A549 treated with dexamethasone at 1 μM for 4 hours (cell line): ENCODE results near the gene RANGAP1. TPM values are rescaled to one million over a fixed set of nuclear protein-coding genes. Genes with fewer than 3 reads are reported as not detected.

Source experiments
- total RNA-seq: library from RNA; stranded (reverse); fragments of 200-300 nt; extraction: Qiagen RNA extraction; gene quantifications from 5 replicates; pipeline ENCODE4 v1.2.3, GENCODE V29; 2022

Gene RANGAP1, protein sequence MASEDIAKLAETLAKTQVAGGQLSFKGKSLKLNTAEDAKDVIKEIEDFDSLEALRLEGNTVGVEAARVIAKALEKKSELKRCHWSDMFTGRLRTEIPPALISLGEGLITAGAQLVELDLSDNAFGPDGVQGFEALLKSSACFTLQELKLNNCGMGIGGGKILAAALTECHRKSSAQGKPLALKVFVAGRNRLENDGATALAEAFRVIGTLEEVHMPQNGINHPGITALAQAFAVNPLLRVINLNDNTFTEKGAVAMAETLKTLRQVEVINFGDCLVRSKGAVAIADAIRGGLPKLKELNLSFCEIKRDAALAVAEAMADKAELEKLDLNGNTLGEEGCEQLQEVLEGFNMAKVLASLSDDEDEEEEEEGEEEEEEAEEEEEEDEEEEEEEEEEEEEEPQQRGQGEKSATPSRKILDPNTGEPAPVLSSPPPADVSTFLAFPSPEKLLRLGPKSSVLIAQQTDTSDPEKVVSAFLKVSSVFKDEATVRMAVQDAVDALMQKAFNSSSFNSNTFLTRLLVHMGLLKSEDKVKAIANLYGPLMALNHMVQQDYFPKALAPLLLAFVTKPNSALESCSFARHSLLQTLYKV
- total RNA-seq = 64.3 to 86.5 TPM (median 80.5 TPM) in 5 replicates

GRCh38 chr22:41285820-41286638 is at the start of gene RANGAP1:
RANGAP1 (minus strand) TSS chr22:41286187; CDS start chr22:41281044, 5,143 bp downstream.

DNA sequence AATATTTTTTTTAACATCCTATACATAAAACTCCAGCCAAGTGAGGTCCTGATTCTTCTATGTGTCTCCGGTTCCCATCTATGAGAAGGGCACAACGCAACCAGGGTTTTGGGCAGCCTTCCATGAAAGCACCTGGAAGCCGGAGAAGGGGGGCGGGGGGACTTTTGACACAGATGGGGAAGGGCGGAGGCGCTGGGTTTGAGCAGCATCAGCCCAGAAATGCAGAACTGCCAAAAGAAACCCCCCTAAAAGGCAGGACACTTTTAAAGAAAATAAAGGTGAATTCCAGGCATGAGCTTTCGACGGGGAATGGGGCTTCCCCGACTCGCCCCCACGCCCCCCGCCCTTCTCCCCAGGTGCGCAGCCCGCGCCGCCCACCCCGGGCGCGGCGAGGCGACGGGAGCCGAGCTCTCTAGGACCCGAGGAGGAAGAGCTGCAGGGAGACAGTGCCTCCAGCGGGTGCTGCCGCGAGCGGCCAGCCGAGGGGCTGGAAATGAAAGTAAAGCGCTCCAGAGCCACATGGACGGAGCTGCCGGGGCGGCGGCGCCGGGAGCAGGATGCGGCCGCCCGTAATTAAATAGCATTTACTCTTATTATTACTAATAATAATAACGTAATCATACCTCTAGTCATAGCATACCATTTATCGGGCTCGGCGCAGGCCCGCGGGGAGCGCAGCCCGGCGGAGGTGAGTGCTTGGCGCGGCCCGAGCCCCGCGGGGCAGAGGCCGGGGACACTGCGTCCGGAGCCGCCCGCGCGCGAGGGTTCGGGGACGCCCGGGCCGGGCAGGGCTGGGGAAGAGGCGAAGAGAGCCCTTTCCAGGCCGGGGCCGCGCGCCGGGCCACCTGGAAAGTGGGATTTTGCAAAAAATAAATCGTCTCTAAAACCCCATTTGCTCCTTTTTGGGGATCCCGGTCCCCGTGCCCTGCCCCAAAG is 15.4 kb upstream of the RANGAP1 start, which contains the start of gene ZC3H7B:
ZC3H7B (plus strand) TSS at position 441 of the 936 bp plus-strand sequence. CDS start 19,136 bp downstream, outside the sequence.

GRCh38 chr22:41240377-41241132 is 45.4 kb downstream of the RANGAP1 start, which contains the start of gene CHADL:
CHADL (minus strand) TSS chr22:41240931; CDS start chr22:41240881, 50 bp downstream.

GRCh38 chr22:41204992-41205900 is 80.7 kb downstream of the RANGAP1 start, which contains the start of gene L3MBTL2:
L3MBTL2 (plus strand) TSS chr22:41205312; CDS start chr22:41205363, 51 bp downstream.

Other genes with a start within 250 kb of the RANGAP1 start
- 19.8 to 27.4 TPM (median 24.7 TPM) in 5 replicates for gene EP300, start 193.6 kb downstream of the RANGAP1 start, total RNA-seq
- gene L3MBTL2, start 80.9 kb downstream of the RANGAP1 start, total RNA-seq = 17.9 to 19.2 TPM (median 18.7 TPM) in 5 replicates
- gene CHADL, start 45.3 kb downstream of the RANGAP1 start, total RNA-seq = not detected in 5 replicates
- 16.3 to 26.5 TPM (median 25.6 TPM) in 5 replicates for gene ZC3H7B, start 15.3 kb upstream of the RANGAP1 start, total RNA-seq
- gene TEF, start 95.8 kb upstream of the RANGAP1 start, total RNA-seq = 0.88 to 1.4 TPM (median 1.0 TPM) in 5 replicates
- gene TOB2, start 160.6 kb upstream of the RANGAP1 start, total RNA-seq = 20.3 to 30.6 TPM (median 27.0 TPM) in 5 replicates
- 56.9 to 71.4 TPM (median 60.5 TPM) in 5 replicates for gene PHF5A, start 182.5 kb upstream of the RANGAP1 start, total RNA-seq
- gene ACO2, start 182.9 kb upstream of the RANGAP1 start, total RNA-seq = 41.9 to 52.9 TPM (median 51.8 TPM) in 5 replicates